Prostate gland (tissue), 2 donors: ENCODE data around the gene CTNND2.

Experiments used
- POLR2A ChIP-seq: fragments of 450-650 bp; IDR thresholded peaks from one replicate; pipeline ENCODE4 v1.6.1; 2016; ENCODE audit warnings: antibody characterized with exemption, mild to moderate bottlenecking
- TF ChIP-seq, protein P1 (sequence below), 4 experiments: fragments of 200-600 bp in 2 of 4; fragments of 450-650 bp in 2 of 4; sonication (generic) in 2 of 4; IDR thresholded peaks; 1 replicate in 3 of 4; 2 replicates in 1 of 4; pipeline ENCODE4 v1.5.1; 2016 to 2019; ENCODE audit warnings: antibody characterized with exemption in 4 of 4, mild to moderate bottlenecking in 2 of 4, moderate library complexity in 2 of 4

DNA sequence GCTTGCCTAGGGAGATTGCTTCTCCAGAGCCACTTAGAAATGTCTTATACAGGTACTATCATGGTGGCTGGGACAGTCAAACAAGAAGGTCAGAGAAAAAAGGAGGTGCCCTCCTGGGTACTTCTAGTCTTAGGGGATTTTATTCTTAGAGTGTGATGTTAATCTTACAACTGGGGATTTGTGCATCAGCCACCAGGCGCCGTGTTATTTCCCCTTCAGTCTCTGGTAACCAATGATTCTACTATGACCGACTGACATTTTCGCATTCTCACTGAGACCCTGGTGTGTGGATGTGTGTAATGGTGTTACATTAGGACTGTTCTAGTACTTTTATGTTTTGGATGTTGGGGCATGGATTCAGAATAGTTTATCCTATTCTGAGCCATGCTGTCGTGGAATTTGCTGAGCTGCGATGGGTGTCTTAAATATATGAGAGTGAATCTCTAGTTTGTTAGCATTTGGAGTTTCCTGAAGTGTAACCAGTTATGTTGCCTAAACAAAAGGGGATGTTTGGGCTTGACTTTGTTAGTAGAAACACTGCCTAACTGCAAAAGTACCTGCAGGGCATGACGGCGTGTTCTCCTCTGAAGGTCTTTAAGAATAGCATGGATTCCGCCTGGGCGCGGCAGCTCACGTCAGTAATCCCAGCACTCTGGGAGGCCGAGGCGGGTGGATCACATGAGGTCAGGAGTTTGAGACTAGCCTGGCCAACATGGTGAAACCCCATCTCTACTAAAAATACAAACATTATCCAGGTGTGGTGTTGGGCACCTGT is 968.0 kb downstream of the CTNND2 start:
- TF ChIP-seq, protein P1, sequence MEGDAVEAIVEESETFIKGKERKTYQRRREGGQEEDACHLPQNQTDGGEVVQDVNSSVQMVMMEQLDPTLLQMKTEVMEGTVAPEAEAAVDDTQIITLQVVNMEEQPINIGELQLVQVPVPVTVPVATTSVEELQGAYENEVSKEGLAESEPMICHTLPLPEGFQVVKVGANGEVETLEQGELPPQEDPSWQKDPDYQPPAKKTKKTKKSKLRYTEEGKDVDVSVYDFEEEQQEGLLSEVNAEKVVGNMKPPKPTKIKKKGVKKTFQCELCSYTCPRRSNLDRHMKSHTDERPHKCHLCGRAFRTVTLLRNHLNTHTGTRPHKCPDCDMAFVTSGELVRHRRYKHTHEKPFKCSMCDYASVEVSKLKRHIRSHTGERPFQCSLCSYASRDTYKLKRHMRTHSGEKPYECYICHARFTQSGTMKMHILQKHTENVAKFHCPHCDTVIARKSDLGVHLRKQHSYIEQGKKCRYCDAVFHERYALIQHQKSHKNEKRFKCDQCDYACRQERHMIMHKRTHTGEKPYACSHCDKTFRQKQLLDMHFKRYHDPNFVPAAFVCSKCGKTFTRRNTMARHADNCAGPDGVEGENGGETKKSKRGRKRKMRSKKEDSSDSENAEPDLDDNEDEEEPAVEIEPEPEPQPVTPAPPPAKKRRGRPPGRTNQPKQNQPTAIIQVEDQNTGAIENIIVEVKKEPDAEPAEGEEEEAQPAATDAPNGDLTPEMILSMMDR (IDR thresholded peaks at IDR 0.05), result no peak
- TF ChIP-seq POLR2A, result no peak
